Measurements from ENCODE around the gene GPX4.
A peak's percentile ranks its signal among the peaks of the same experiment; 100 is the strongest.
"Not testable (repeated sequence)": the region's sequence is repeated elsewhere in the genome, so short reads cannot be mapped to it uniquely, and the experiment has no call there.

The GPX4 gene

DNA sequence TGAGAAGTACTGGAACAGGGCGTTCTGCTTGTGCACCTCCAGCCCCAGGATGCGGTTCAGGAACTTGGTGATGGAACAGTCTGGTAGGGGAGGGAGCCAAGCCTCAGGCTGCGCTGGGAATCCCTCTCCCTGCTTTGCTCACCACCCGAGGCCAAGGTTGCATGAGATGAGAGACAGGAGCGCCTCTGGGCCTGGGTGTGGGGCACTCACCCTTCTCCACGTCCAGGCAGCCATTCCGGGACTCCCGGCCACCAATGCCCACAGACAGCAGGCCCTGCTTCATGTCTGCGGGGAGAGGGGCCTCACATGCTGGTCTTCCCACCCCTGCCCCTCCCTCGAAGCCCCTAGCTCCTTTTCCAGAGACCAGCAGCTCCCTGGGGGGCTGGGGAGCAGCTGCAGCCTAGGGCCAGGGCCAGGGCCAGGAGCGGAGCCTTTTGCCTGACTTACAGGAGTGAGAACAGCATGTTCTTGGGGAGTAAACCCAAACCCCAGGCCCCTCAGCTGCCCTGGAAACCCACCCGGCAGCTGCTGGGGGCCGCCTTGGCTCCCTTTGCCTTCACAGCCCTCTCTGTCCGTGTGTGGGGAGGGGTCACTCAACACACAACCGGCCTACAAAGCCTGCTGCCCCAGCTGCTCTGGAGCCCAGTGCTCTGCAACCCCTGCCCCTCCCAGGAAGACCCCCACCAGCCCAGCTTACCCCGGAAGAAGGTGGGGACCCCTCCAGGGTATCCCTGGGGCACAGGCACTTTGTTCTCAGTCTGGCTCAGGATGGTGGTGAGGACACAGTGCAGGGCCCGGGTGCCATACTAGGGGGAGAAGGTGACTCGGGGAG lies 7.2 kb downstream of the GPX4 start:
- H3K4me3 ChIP-seq (ENCODE audit: low read depth, low read length), result no peak overlapping the region
- DNase-seq (ENCODE audit: low read depth), result no peak
- TF ChIP-seq, protein P1, sequence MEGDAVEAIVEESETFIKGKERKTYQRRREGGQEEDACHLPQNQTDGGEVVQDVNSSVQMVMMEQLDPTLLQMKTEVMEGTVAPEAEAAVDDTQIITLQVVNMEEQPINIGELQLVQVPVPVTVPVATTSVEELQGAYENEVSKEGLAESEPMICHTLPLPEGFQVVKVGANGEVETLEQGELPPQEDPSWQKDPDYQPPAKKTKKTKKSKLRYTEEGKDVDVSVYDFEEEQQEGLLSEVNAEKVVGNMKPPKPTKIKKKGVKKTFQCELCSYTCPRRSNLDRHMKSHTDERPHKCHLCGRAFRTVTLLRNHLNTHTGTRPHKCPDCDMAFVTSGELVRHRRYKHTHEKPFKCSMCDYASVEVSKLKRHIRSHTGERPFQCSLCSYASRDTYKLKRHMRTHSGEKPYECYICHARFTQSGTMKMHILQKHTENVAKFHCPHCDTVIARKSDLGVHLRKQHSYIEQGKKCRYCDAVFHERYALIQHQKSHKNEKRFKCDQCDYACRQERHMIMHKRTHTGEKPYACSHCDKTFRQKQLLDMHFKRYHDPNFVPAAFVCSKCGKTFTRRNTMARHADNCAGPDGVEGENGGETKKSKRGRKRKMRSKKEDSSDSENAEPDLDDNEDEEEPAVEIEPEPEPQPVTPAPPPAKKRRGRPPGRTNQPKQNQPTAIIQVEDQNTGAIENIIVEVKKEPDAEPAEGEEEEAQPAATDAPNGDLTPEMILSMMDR (IDR thresholded peaks at IDR 0.05; ENCODE audit: low read depth, low read length, missing control alignments), result no peak

DNA sequence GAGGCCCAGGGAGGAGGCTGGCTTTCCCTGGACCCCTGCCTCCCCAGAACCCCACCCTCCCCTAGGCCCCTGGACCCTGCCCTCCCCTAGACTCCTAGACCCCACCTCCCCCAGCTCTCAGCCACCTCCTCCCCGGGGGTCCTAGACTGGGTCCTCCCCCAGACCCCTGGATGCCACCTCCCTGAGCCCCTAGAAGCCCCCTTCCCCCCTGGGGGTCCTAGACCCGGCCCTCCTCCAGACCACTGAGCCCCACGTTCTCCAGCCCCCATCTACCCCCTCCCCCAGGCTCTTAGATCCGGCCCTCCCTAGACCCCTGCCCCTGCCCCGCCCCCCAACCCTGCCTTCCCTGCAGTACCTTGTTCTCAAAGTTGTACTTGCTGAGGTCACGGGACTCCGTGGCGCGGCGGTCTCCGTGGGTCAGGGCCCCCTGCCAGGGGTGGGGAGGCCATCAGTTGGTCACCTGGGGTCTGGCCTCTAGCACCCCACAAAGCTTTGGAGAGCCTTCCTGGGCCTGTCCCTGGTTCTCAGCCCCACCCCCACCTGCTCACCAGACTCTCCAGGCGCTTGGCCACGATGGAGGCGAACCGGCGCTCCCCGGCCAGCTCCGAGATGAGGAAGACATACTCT lies 8.0 kb downstream of the GPX4 start:
- no peak overlapping the region for H3K4me3 ChIP-seq (ENCODE audit: low read depth, low read length)
- TF ChIP-seq, protein P1 (IDR thresholded peaks at IDR 0.05; ENCODE audit: low read depth, low read length, missing control alignments), result no peak
- no peak for DNase-seq (ENCODE audit: low read depth)

DNA sequence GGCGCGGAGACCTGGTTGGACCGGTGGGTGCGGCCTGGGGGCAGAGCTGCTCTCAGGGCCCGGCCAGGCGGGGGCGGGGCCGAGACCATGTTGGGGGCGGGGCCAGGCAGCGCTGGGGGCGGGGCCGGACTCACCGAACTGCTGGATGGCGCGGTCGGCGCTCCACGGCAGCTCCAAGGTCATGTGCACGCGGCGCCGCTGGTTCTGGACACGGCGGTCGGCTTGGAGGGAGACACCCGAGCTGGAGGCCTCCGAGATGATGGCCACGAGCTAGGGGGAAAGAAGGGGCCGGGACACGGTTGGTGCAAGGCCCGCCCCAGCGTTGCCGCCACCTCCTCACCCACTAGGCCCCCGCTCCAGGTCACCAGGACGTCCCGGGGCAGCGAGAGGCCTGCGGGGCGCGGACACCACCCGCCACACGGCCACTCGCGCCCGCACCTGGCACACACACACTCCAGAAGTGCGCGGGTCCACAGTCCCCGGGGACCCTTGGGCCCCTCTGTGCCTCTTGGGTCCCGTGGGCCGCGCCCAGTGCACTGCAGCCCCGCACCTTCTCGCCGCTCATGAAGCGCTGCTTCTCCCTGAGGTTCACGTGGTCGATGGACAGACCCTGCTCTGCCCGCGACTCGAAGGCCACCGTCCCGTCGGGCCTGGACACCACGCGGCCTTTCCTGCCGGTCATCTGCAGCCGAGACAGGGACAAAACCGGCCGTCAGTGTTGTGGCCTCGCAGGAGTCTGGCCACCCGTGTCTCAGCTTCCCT lies 8.7 kb downstream of the GPX4 start:
- DNase-seq (ENCODE audit: low read depth), result no peak
- no peak overlapping the region for H3K4me3 ChIP-seq (ENCODE audit: low read depth, low read length)
- TF ChIP-seq, protein P1 (IDR thresholded peaks at IDR 0.05; ENCODE audit: low read depth, low read length, missing control alignments), result no peak

DNA sequence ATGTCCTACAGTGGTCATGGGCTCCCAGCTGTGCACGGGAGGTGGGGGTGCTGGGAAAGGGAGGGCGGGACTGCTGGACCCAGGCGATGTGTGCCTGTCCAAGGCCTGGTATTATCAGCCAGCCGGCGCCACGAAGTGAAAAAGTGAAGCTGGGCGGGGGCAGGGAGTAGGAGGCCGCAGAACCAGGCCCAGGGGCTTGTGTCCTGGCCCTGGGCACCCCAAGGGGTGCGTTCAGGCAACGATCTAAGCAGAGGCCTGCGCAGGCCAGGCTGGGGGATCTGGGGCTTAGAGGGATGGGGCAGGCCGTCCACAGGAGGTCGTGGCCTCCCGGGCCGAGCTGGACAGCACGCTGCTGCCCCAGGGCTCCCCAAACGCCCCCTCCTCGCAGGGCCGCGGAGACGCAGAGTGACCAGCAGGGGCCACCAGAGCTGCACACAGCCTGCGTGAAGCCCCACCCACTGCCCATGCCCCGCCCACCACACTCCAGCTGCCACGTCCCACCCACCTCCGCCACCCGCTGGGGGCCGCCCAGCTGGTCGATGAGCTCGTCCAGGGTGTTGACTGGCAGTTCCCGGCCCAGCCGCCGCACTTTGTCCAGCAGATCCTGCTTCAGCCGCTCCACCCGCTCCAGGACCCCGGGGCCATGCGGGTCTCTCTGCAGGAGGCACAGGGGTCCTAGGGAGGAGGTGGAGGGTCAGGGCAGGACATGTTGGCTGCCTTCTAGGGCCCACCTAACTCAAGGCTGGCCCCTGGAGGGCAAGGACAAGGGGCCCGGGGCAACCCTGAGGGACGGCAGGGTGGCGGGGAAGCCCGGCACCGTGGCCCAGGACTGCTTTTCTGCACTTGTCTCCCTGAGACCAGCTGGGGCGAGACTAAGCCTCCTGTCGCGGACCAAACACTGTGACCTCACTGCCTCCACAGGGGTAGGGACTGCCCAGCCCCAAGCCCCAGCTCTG lies 9.5 kb downstream of the GPX4 start:
- TF ChIP-seq, protein P1 (IDR thresholded peaks at IDR 0.05; ENCODE audit: low read depth, low read length, missing control alignments), result peak; percentile 84
- H3K4me3 ChIP-seq (ENCODE audit: low read depth, low read length), result no peak overlapping the region
- DNase-seq (ENCODE audit: low read depth), result peak; percentile 56

DNA sequence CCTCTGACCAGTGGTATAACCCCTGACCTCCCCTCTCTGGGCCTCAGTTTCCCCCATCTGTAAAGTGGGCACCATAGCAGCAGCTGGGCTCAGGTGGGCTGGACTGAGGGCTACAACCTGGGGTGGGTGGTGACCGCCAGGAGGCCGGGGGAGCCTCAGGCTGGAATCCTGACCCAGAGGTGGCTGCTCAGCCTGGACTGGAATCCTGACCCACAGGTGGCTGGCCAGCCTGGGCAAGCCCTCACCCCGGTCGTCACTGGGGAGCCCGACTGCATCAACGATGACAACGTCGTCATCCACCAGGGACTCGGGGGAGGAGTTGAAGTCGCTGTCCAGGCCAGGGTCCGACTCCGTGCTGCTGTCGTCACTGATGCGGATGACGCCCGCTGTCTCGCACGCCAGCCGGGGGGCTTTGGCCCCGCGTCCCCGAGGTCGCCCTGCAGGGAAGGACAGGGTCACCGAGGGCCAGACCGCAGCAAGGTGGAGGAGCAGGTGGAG lies 10.2 kb downstream of the GPX4 start:
- DNase-seq (ENCODE audit: low read depth), result no peak

DNA sequence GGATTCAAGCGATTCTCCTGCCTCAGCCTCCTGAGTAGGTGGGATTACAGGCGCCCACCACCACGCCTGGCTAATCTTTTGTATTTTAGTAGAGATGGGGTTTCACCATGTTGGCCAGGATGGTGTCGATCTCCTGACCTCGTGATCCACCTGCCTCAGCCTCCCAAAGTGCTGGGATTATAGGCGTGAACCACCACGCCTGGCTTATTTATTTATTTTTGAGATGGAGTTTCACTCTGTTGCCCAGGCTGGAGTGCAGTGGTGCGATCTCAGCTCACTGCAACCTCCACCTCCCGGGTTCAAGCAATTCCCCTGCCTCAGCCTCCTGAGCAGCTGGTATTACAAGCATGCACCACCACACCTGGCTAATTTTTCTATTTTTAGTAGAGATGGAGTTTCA lies 10.9 kb downstream of the GPX4 start:
- not testable (repeated sequence) for H3K4me3 ChIP-seq (ENCODE audit: low read depth, low read length)

More for the DNA sequence above, 10.2 kb downstream of the GPX4 start:
- no peak overlapping the region for H3K4me3 ChIP-seq (ENCODE audit: low read depth, low read length)
- TF ChIP-seq, protein P1 (IDR thresholded peaks at IDR 0.05; ENCODE audit: low read depth, low read length, missing control alignments), result no peak

More for the DNA sequence above, 10.9 kb downstream of the GPX4 start:
- DNase-seq (ENCODE audit: low read depth), result not testable (repeated sequence)
